ENCODE measurements around the gene SLC1A4. TPM values are rescaled to one million over a fixed set of nuclear protein-coding genes. Genes with fewer than 3 reads are reported as not detected.

The SLC1A4 gene
- total RNA-seq, 1 experiment from 2014 or later: 22.9 TPM

GRCh38 chr2:64995041-64995440 lies 5.8 kb downstream of the SLC1A4 start:
- no peak for TF ChIP-seq CTCF (IDR thresholded peaks at IDR 0.05; ENCODE audit: unreplicated experiment)
- no peak overlapping the region for H3K27ac Mint-ChIP-seq (ENCODE audit: unreplicated experiment)
- peaks cover 32% of the 10 kb centered on the region for H3K4me1 Mint-ChIP-seq (ENCODE audit: low read depth, unreplicated experiment)
- no peak overlapping the region for H3K4me3 Mint-ChIP-seq (ENCODE audit: low read depth, unreplicated experiment)
- no TSS peak for BruUV-seq (replicated peaks)
- no peak for DNase-seq
- CTCF ChIA-PET: no interaction called here
- peaks cover 6% of the 10 kb centered on the region for H3K36me3 Mint-ChIP-seq (ENCODE audit: insufficient read depth, unreplicated experiment)
- intact Hi-C loops (cut with micrococcal nuclease; ENCODE audit: unreplicated experiment): no loop called here
- no peaks in the 10 kb centered on the region for H3K9me3 Mint-ChIP-seq (ENCODE audit: low read depth, unreplicated experiment)
- no peaks in the 10 kb centered on the region for H3K27me3 Mint-ChIP-seq (ENCODE audit: unreplicated experiment)

- no peak overlapping the region for H3K4me3 Mint-ChIP-seq (ENCODE audit: low read depth, unreplicated experiment)
- DNase-seq: no peak
- peaks cover 20% of the 10 kb centered on the region for H3K4me1 Mint-ChIP-seq (ENCODE audit: low read depth, unreplicated experiment)
- intact Hi-C loops (cut with micrococcal nuclease; ENCODE audit: unreplicated experiment): no loop called here
- no peaks in the 10 kb centered on the region for H3K27me3 Mint-ChIP-seq (ENCODE audit: unreplicated experiment)
- CTCF ChIA-PET: interaction anchor here (1.0 kb wide), 1 partner anchor 8 kb away, joined by 3 read pairs; no protein-coding TSS in a partner anchor
- H3K36me3 Mint-ChIP-seq (ENCODE audit: insufficient read depth, unreplicated experiment): no peaks in the 10 kb centered on the region
- TF ChIP-seq CTCF (IDR thresholded peaks at IDR 0.05; ENCODE audit: unreplicated experiment): no peak
- no peak overlapping the region for H3K27ac Mint-ChIP-seq (ENCODE audit: unreplicated experiment)
- H3K9me3 Mint-ChIP-seq (ENCODE audit: low read depth, unreplicated experiment): no peaks in the 10 kb centered on the region
- BruUV-seq (replicated peaks): no TSS peak
Measured at GRCh38 chr2:64996871-64997307, 7.7 kb downstream of the SLC1A4 start.

- intact Hi-C loops (cut with micrococcal nuclease; ENCODE audit: unreplicated experiment): no loop called here
- DNase-seq: no peak
- TF ChIP-seq CTCF (IDR thresholded peaks at IDR 0.05; ENCODE audit: unreplicated experiment): no peak
- BruUV-seq (replicated peaks): no TSS peak
- H3K36me3 Mint-ChIP-seq (ENCODE audit: insufficient read depth, unreplicated experiment): no peaks in the 10 kb centered on the region
- H3K4me3 Mint-ChIP-seq (ENCODE audit: low read depth, unreplicated experiment): no peak overlapping the region
- H3K4me1 Mint-ChIP-seq (ENCODE audit: low read depth, unreplicated experiment): peaks cover 3% of the 10 kb centered on the region
- no peaks in the 10 kb centered on the region for H3K27me3 Mint-ChIP-seq (ENCODE audit: unreplicated experiment)
- H3K9me3 Mint-ChIP-seq (ENCODE audit: low read depth, unreplicated experiment): no peaks in the 10 kb centered on the region
- no peak overlapping the region for H3K27ac Mint-ChIP-seq (ENCODE audit: unreplicated experiment)
- CTCF ChIA-PET: interaction anchor here (0.6 kb wide), 1 partner anchor 262 kb away, joined by 3 read pairs; no protein-coding TSS in a partner anchor
Measured at GRCh38 chr2:64998658-64999061, 9.5 kb downstream of the SLC1A4 start.

GRCh38 chr2:64999754-65000153 lies 10.6 kb downstream of the SLC1A4 start:
- no peaks in the 10 kb centered on the region for H3K27me3 Mint-ChIP-seq (ENCODE audit: unreplicated experiment)
- BruUV-seq (replicated peaks): no TSS peak
- CTCF ChIA-PET: no interaction called here
- no peaks in the 10 kb centered on the region for H3K36me3 Mint-ChIP-seq (ENCODE audit: insufficient read depth, unreplicated experiment)
- no peak for TF ChIP-seq CTCF (IDR thresholded peaks at IDR 0.05; ENCODE audit: unreplicated experiment)
- DNase-seq: no peak
- H3K9me3 Mint-ChIP-seq (ENCODE audit: low read depth, unreplicated experiment): no peaks in the 10 kb centered on the region
- intact Hi-C loops (cut with micrococcal nuclease; ENCODE audit: unreplicated experiment): no loop called here
- H3K27ac Mint-ChIP-seq (ENCODE audit: unreplicated experiment): no peak overlapping the region
- no peak overlapping the region for H3K4me3 Mint-ChIP-seq (ENCODE audit: low read depth, unreplicated experiment)
- H3K4me1 Mint-ChIP-seq (ENCODE audit: low read depth, unreplicated experiment): no peaks in the 10 kb centered on the region
